Activated CD4-positive, CD25-positive, alpha-beta regulatory T cell treated with anti-CD3 and anti-CD28 coated beads, Interleukin-2, amount 50 U/mL, for 16 hours (primary cell): Measurements from ENCODE around the gene ELOVL7.
"Not testable (repeated sequence)": the region's sequence is repeated elsewhere in the genome, so short reads cannot be mapped to it uniquely, and the experiment has no call there.

Experiments
- DNase-seq: peaks from one replicate; pipeline ENCODE4 v3.0.0-alpha.2; 2020; ENCODE audit warnings: low read depth, low spot score

The ELOVL7 gene

GRCh38 chr5:60830581-60831127, 13.4 kb downstream of the ELOVL7 start:
- no peak for DNase-seq

- DNase-seq = no peak
Observed at GRCh38 chr5:60829490-60830266, 14.4 kb downstream of the ELOVL7 start.

GRCh38 chr5:60827201-60827600, 16.9 kb downstream of the ELOVL7 start:
- no peak for DNase-seq

- no peak for DNase-seq
Observed at GRCh38 chr5:60826653-60827052, 17.4 kb downstream of the ELOVL7 start.

GRCh38 chr5:60823574-60823973, 20.5 kb downstream of the ELOVL7 start:
- DNase-seq = no peak

- DNase-seq = no peak
Observed at GRCh38 chr5:60822285-60822556, 21.8 kb downstream of the ELOVL7 start.

- DNase-seq = no peak
Observed at GRCh38 chr5:60821488-60822284, 22.4 kb downstream of the ELOVL7 start.

- DNase-seq = no peak
Observed at GRCh38 chr5:60820593-60821487, 23.2 kb downstream of the ELOVL7 start.

GRCh38 chr5:60816138-60816537, 27.9 kb downstream of the ELOVL7 start:
- DNase-seq = not testable (repeated sequence)

GRCh38 chr5:60814498-60814897, 29.6 kb downstream of the ELOVL7 start:
- no peak for DNase-seq

GRCh38 chr5:60812426-60812825, 31.6 kb downstream of the ELOVL7 start:
- no peak for DNase-seq

- DNase-seq = no peak
Observed at GRCh38 chr5:60811105-60811504, 33.0 kb downstream of the ELOVL7 start.

- DNase-seq = no peak
Observed at GRCh38 chr5:60810438-60811085, 33.5 kb downstream of the ELOVL7 start.

- DNase-seq = no peak
Observed at GRCh38 chr5:60809891-60810425, 34.1 kb downstream of the ELOVL7 start.

- DNase-seq = no peak
Observed at GRCh38 chr5:60806591-60807243, 37.4 kb downstream of the ELOVL7 start.

- no peak for DNase-seq
Observed at GRCh38 chr5:60805463-60805862, 38.6 kb downstream of the ELOVL7 start.

- no peak for DNase-seq
Observed at GRCh38 chr5:60803712-60804111, 40.4 kb downstream of the ELOVL7 start.

GRCh38 chr5:60802986-60803385, 41.1 kb downstream of the ELOVL7 start:
- no peak for DNase-seq

GRCh38 chr5:60802226-60802625, 41.8 kb downstream of the ELOVL7 start:
- DNase-seq = no peak

GRCh38 chr5:60797482-60798153, 46.5 kb downstream of the ELOVL7 start:
- DNase-seq = no peak
